ENCODE measurements around the gene HERPUD1. TPM values are rescaled to one million over a fixed set of nuclear protein-coding genes. Genes with fewer than 3 reads are reported as not detected.
"Not testable (repeated sequence)": the region's sequence is repeated elsewhere in the genome, so short reads cannot be mapped to it uniquely, and the experiment has no call there.

Gene HERPUD1
- total and polyA plus RNA-seq, 9 of the 15 experiments (the other 6 are each of a cell fraction or from before 2014, with no cell fraction given): 14.2 to 60.7 (median 37.4) TPM

DNA sequence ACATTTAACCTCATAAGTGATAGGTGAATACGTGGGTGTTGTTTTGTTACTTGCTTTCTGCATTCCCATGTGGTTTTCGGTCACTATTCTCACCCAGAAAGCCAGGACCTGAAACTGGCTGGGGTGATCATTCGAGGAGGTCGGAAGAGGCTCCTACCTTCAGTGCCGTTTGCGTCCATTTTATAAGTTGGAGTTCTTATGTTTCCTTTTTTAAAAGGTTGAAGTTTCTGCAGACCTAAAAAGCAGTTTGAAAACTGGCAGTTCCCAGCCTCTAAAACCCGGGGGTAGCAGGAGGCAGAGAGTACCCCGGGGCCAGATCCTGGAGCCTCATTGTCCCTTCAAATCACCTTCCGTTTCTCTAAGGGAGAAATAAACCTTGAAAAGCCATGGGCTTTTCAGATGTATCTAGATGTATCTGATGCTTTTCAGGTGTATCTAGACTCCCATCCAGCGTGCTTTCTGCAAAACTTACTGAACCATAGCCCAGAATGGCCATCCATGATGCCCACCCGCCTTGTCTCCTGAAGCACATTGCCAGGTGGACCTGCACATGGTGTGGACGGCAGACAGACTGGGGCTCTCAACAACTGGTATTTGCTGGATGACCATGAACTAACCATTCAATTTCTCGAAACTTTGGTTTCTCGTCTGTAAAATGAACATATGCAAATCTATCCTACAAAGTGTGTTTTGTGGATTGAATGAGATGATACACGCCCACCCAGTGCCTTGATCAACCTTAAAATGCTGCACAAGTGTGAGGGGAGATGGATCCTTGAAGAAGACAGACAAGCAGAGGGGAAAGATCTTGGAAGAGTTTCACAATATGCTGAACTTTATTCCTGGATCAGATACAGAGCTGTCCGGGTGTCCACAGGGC lies 58.7 kb downstream of the HERPUD1 start:
- no TSS peak for BruUV-seq (replicated peaks)
- CTCF ChIA-PET (ENCODE audit: low intra/inter-chr PET ratio): no interaction called here
- H3K79me2 ChIP-seq (ENCODE audit: control insufficient read depth, insufficient read depth, low read length): no peaks in the 10 kb centered on the region
- peaks cover 4% of the 10 kb centered on the region for H4K20me1 ChIP-seq (replicated peaks; ENCODE audit: control insufficient read depth, insufficient read depth, low read length)
- H3K9ac ChIP-seq (ENCODE audit: insufficient read depth in 1 of 2, low read depth in 2 of 2, low read length in 2 of 2): no peak overlapping the region
- no peak for TF ChIP-seq SIN3A (IDR thresholded peaks at IDR 0.05; ENCODE audit: borderline replicate concordance in 2 of 2, control insufficient read depth in 1 of 2, low read depth in 2 of 2, low read length in 2 of 2)
- no peak for TF ChIP-seq CTBP1 (IDR thresholded peaks at IDR 0.05; ENCODE audit: borderline replicate concordance)
- TF ChIP-seq CHD2 (IDR thresholded peaks at IDR 0.05; ENCODE audit: low read depth, low read length): no peak
- peak; percentile 72 for TF ChIP-seq CBX2 (IDR thresholded peaks at IDR 0.05; ENCODE audit: insufficient read depth, low read length, poor library complexity, severe bottlenecking)
- no peak for TF ChIP-seq PRMT5 (CRISPR knock-in tag; IDR thresholded peaks at IDR 0.05)
- no peak for TF ChIP-seq ZBED1 (IDR thresholded peaks at IDR 0.05)
- peak; percentile 67 for TF ChIP-seq CBX8 (IDR thresholded peaks at IDR 0.05; ENCODE audit: borderline replicate concordance, extremely low read depth, low read depth, low read length, poor library complexity, severe bottlenecking)
- TF ChIP-seq, protein P1, sequence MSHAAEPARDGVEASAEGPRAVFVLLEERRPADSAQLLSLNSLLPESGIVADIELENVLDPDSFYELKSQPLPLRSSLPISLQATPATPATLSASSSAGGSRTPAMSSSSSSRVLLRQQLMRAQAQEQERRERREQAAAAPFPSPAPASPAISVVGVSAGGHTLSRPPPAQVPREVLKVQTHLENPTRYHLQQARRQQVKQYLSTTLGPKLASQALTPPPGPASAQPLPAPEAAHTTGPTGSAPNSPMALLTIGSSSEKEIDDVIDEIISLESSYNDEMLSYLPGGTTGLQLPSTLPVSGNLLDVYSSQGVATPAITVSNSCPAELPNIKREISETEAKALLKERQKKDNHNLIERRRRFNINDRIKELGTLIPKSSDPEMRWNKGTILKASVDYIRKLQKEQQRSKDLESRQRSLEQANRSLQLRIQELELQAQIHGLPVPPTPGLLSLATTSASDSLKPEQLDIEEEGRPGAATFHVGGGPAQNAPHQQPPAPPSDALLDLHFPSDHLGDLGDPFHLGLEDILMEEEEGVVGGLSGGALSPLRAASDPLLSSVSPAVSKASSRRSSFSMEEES (CRISPR knock-in tag; IDR thresholded peaks at IDR 0.05): no peak
- no peak for TF ChIP-seq SAFB2 (IDR thresholded peaks at IDR 0.05; ENCODE audit: borderline replicate concordance, low read depth, low read length, severe bottlenecking)
- H3K9me3 ChIP-seq (replicated peaks; ENCODE audit: control insufficient read depth, insufficient read depth, low read depth, low read length): no peaks in the 10 kb centered on the region
- no peak overlapping the region for H3K4me2 ChIP-seq (ENCODE audit: insufficient read depth, low read length)
- intact Hi-C loops (cut with micrococcal nuclease) (no loop called here), in situ Hi-C loops (cut with MboI) (no loop called here)
- H3K36me3 ChIP-seq (ENCODE audit: control insufficient read depth, insufficient read depth, low read length): no peaks in the 10 kb centered on the region
- peaks cover 37 to 68% of the 10 kb centered on the region in 2 experiments for H3K27me3 ChIP-seq (ENCODE audit: control insufficient read depth in 2 of 2, insufficient read depth in 2 of 2, low read length in 2 of 2)
- POLR2A ChIA-PET: no interaction called here
- WGBS (ENCODE audit: insufficient coverage, low coverage, missing lambda C conversion rate): 10% methylated on average over 16 of the region's 16 CpGs
- H2AFZ ChIP-seq (ENCODE audit: low read depth, low read length): no peak overlapping the region
- no peak overlapping the region for H3K4me3 ChIP-seq
- ATAC-seq: no peak
- peaks cover 0 to 14% of the 10 kb centered on the region in 2 experiments; a peak in 3 of 5 replicates for H3K4me1 ChIP-seq (replicated peaks in 1 of 2; ENCODE audit: control insufficient read depth in 2 of 2, insufficient read depth in 2 of 2, low read length in 2 of 2)
- DNase-seq (ENCODE audit: extremely low read depth in 1 of 4, low spot score in 3 of 4): no peak
- H3K27ac ChIP-seq (ENCODE audit: extremely low read depth, low read depth, low read length): no peak overlapping the region
- H3K9me1 ChIP-seq (ENCODE audit: control insufficient read depth, insufficient read depth, low read length): no peaks in the 10 kb centered on the region
- FAIRE-seq: no peak

DNA sequence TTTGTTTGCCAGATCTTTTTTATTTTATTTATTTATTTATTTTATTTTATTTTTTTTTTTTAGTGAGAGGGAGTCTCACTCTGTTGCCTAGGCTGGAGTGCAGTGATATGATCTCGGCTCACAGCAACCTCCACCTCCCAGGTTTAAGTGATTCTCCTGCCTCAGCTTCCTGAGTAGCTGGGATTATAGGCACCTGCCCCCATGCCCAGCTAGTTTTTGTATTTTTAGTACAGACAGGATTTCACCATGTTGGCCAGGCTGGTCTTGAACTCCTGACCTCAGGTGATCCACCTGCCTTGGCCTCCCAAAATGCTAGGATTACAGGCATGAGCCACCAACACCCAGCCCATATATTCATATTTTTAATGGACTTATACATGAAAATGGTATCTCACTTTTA lies 60.5 kb downstream of the HERPUD1 start:
- ATAC-seq; H3K9ac ChIP-seq (ENCODE audit: insufficient read depth in 1 of 2, low read depth in 2 of 2, low read length in 2 of 2); H3K4me2 ChIP-seq (ENCODE audit: insufficient read depth, low read length); H3K36me3 ChIP-seq (ENCODE audit: control insufficient read depth, insufficient read depth, low read length); CTCF ChIA-PET (ENCODE audit: low intra/inter-chr PET ratio); H2AFZ ChIP-seq (ENCODE audit: low read depth, low read length); FAIRE-seq; H3K27ac ChIP-seq (ENCODE audit: extremely low read depth, low read depth, low read length); H3K9me1 ChIP-seq (ENCODE audit: control insufficient read depth, insufficient read depth, low read length); H4K20me1 ChIP-seq (replicated peaks; ENCODE audit: control insufficient read depth, insufficient read depth, low read length); BruUV-seq (replicated peaks); DNase-seq (ENCODE audit: extremely low read depth in 1 of 4, low spot score in 3 of 4); H3K4me3 ChIP-seq; H3K79me2 ChIP-seq (ENCODE audit: control insufficient read depth, insufficient read depth, low read length); H3K9me3 ChIP-seq (replicated peaks; ENCODE audit: control insufficient read depth, insufficient read depth, low read depth, low read length); intact Hi-C loops (cut with micrococcal nuclease); in situ Hi-C loops (cut with MboI): not testable (repeated sequence)
- Histone ChIP-seq H3K4me1 (replicated peaks in 1 of 2; ENCODE audit: control insufficient read depth in 2 of 2, insufficient read depth in 2 of 2, low read length in 2 of 2) (peaks cover 0 to 14% of the 10 kb centered on the region in 2 experiments; a peak in 3 of 5 replicates), H3K27me3 (ENCODE audit: control insufficient read depth in 2 of 2, insufficient read depth in 2 of 2, low read length in 2 of 2) (peaks cover 33 to 57% of the 10 kb centered on the region in 2 experiments)
- POLR2A ChIA-PET: interaction anchor here (0.5 to 0.7 kb wide), 3 partner anchors 59 to 1008 kb away, joined by 3 read pairs; no protein-coding TSS in a partner anchor
- 0% methylated on average over 1 of the region's 1 CpG for WGBS (ENCODE audit: insufficient coverage, low coverage, missing lambda C conversion rate)
